Neutrophil (primary cell): ENCODE results near the gene NTRK2.

Source experiments
- H3K27ac ChIP-seq: fragments of 200-600 bp; sonication (generic); 2 replicates; pipeline ENCODE4 v1.5.1; 2016; ENCODE audit warnings: mild to moderate bottlenecking, moderate library complexity
- H3K27me3 ChIP-seq: fragments of 200-600 bp; sonication (generic); 2 replicates; pipeline ENCODE4 v1.6.0; 2016; ENCODE audit warnings: mild to moderate bottlenecking
- H3K36me3 ChIP-seq: fragments of 200-600 bp; sonication (generic); 2 replicates; pipeline ENCODE4 v1.5.1; 2017
- H3K4me1 ChIP-seq, 2 experiments: fragments of 200-600 bp in 1 of 2; sonication (generic) in 1 of 2; 1 replicate in 1 of 2; 2 replicates in 1 of 2; pipeline versions ENCODE4 v1.5.1 to v1.6.1; 2013 to 2016; ENCODE audit warnings: low read depth in 1 of 2, low read length in 1 of 2, mild to moderate bottlenecking in 1 of 2, moderate library complexity in 1 of 2; ENCODE audit not compliant: control insufficient read depth in 1 of 2, insufficient read depth in 1 of 2
- H3K4me3 ChIP-seq, 2 experiments: fragments of 200-600 bp in 1 of 2; sonication (generic) in 1 of 2; 1 replicate in 1 of 2; 2 replicates in 1 of 2; pipeline ENCODE4 v1.5.1; 2013 to 2016; ENCODE audit warnings: low read depth in 1 of 2, low read length in 1 of 2, mild to moderate bottlenecking in 1 of 2, moderate library complexity in 1 of 2
- H3K9me3 ChIP-seq: fragments of 200-600 bp; sonication (generic); 2 replicates; pipeline ENCODE4 v1.5.1; 2016
- CTCF ChIP-seq: fragments of 200-600 bp; sonication (generic); IDR thresholded peaks from 2 replicates; pipeline ENCODE4 v1.5.1; 2016; ENCODE audit warnings: antibody characterized with exemption

NTRK2 gene

GRCh38 chr9:84759804-84760203 is 90.3 kb downstream of the NTRK2 start:
- H3K27ac ChIP-seq, result no peak overlapping the region
- H3K9me3 ChIP-seq, result no peaks in the 10 kb centered on the region
- no peaks in the 10 kb centered on the region for H3K4me1 ChIP-seq
- no peak for TF ChIP-seq CTCF
- H3K27me3 ChIP-seq, result peaks cover 8% of the 10 kb centered on the region
- H3K36me3 ChIP-seq, result no peaks in the 10 kb centered on the region
- no peak overlapping the region for H3K4me3 ChIP-seq

DNA sequence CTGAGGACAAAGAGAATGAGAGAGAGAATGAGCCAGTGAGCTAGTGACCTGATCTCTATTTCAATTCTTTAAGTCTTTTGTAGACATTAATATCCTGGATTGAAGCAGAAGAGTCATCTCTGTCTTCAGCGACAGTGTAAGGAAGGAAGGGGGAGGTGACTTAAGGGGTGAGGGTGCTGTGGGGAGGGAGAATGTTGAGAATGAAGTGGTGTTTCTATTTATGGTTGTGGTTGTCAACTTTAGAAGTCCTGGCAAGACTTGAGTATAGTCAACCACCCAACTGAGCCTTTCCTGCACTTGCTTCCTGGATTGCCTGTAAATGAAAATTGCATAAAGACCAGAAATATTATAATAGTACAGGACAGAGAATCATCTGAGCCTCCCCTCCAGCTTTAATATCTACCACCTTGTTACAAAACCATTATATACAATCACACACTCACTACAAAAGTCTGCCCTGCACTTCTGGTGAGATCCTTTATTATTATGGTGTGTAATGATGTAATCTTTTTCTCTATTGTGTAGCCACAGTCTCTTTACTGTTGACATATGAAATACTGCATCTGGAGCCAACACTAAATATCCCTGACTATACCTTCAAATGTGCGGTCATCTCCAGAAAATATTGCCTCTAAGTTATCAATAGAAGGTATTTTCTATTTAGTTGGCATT is 91.7 kb downstream of the NTRK2 start:
- no peak overlapping the region for H3K27ac ChIP-seq
- no peak overlapping the region for H3K4me3 ChIP-seq
- no peaks in the 10 kb centered on the region for H3K4me1 ChIP-seq
- TF ChIP-seq CTCF, result no peak
- no peaks in the 10 kb centered on the region for H3K36me3 ChIP-seq
- peaks cover 6% of the 10 kb centered on the region for H3K27me3 ChIP-seq
- no peaks in the 10 kb centered on the region for H3K9me3 ChIP-seq

DNA sequence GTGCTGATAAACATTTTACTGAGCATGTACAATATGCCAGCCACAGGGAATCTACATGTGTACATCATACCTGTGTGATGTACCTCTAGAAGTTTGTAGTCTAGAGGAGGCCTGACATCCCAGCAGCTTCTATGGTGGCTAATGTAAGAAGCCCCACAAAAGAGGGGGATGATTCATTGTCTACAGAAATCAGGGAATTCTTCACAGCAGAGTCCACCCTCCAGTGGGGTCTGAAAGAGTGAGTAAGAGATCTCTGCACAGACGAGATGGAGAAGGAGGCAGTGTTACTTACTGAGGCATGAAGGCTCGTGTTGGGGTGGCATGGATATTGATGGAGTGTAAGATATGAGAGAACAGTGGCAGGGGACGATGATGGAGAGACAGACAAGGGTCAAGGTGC is 103.0 kb downstream of the NTRK2 start:
- H3K27ac ChIP-seq, result no peak overlapping the region
- TF ChIP-seq CTCF, result no peak

DNA sequence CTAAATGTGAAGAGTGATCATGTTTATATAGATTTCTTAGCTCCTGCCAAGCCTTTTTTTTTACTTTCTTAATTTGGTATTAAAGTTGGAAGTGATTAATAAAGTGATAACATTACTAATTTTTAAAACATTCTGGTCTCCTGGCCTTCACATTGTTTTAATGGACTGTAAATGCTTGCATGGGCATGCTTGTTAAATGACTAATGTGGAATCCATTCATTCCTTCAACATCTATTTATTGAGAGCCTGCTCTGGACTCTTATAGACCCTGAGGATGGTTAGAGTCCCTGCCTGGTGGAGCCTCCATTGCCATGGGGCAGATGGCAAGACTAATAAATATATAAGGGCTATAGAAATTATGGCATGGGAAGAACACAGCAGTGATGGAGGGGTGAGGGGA is 103.5 kb downstream of the NTRK2 start:
- H3K36me3 ChIP-seq, result no peaks in the 10 kb centered on the region
- peaks cover 8% of the 10 kb centered on the region for H3K27me3 ChIP-seq
- H3K9me3 ChIP-seq, result no peaks in the 10 kb centered on the region
- no peak overlapping the region for H3K4me3 ChIP-seq
- no peak for TF ChIP-seq CTCF
- H3K27ac ChIP-seq, result no peak overlapping the region
- H3K4me1 ChIP-seq, result no peaks in the 10 kb centered on the region

More for the DNA sequence above, 103.0 kb downstream of the NTRK2 start:
- no peaks in the 10 kb centered on the region for H3K36me3 ChIP-seq
- no peaks in the 10 kb centered on the region for H3K9me3 ChIP-seq
- peaks cover 6% of the 10 kb centered on the region for H3K27me3 ChIP-seq
- no peak overlapping the region for H3K4me3 ChIP-seq
- H3K4me1 ChIP-seq, result no peaks in the 10 kb centered on the region

GRCh38 chr9:84775056-84775643 is 105.6 kb downstream of the NTRK2 start:
- no peak for TF ChIP-seq CTCF
- Histone ChIP-seq H3K27me3 (peaks cover 9% of the 10 kb centered on the region), H3K4me1 (no peaks in the 10 kb centered on the region), H3K9me3 (no peaks in the 10 kb centered on the region), H3K36me3 (no peaks in the 10 kb centered on the region), H3K4me3 (no peak overlapping the region), H3K27ac (no peak overlapping the region)
